Measurements from ENCODE around the gene SKAP1.
"Not testable (repeated sequence)": the region's sequence is repeated elsewhere in the genome, so short reads cannot be mapped to it uniquely, and the experiment has no call there.

The SKAP1 gene

GRCh38 chr17:48240122-48240521 lies 189.9 kb downstream of the SKAP1 start:
- DNase-seq = no peak

- DNase-seq = no peak
Observed at GRCh38 chr17:48239603-48239995, 190.4 kb downstream of the SKAP1 start.

- DNase-seq = no peak
Observed at GRCh38 chr17:48238933-48239602, 190.9 kb downstream of the SKAP1 start.

- no peak for DNase-seq
Observed at GRCh38 chr17:48237456-48237855, 192.6 kb downstream of the SKAP1 start.

GRCh38 chr17:48236681-48237134 lies 193.3 kb downstream of the SKAP1 start:
- DNase-seq = no peak

GRCh38 chr17:48234922-48235321 lies 195.1 kb downstream of the SKAP1 start:
- DNase-seq = no peak

- no peak for DNase-seq
Observed at GRCh38 chr17:48231995-48232959, 197.7 kb downstream of the SKAP1 start.

GRCh38 chr17:48229936-48230335 lies 200.1 kb downstream of the SKAP1 start:
- DNase-seq = no peak

- no peak for DNase-seq
Observed at GRCh38 chr17:48228720-48229119, 201.3 kb downstream of the SKAP1 start.

GRCh38 chr17:48225725-48226567 lies 204.1 kb downstream of the SKAP1 start:
- no peak for DNase-seq

GRCh38 chr17:48223945-48224344 lies 206.1 kb downstream of the SKAP1 start:
- DNase-seq = no peak

- no peak for DNase-seq
Observed at GRCh38 chr17:48219617-48220016, 210.4 kb downstream of the SKAP1 start.

- DNase-seq = no peak
Observed at GRCh38 chr17:48215583-48216139, 214.4 kb downstream of the SKAP1 start.

- DNase-seq = no peak
Observed at GRCh38 chr17:48213797-48214196, 216.2 kb downstream of the SKAP1 start.

- DNase-seq = no peak
Observed at GRCh38 chr17:48211787-48212186, 218.2 kb downstream of the SKAP1 start.

GRCh38 chr17:48211011-48211410 lies 219.0 kb downstream of the SKAP1 start:
- DNase-seq = no peak

GRCh38 chr17:48209973-48210372 lies 220.0 kb downstream of the SKAP1 start:
- DNase-seq = no peak

- no peak for DNase-seq
Observed at GRCh38 chr17:48207776-48208544, 222.1 kb downstream of the SKAP1 start.

GRCh38 chr17:48207036-48207435 lies 223.0 kb downstream of the SKAP1 start:
- DNase-seq = not testable (repeated sequence)

- DNase-seq = no peak
Observed at GRCh38 chr17:48202959-48203358, 227.1 kb downstream of the SKAP1 start.

- no peak for DNase-seq
Observed at GRCh38 chr17:48198950-48199541, 231.0 kb downstream of the SKAP1 start.

- DNase-seq = no peak
Observed at GRCh38 chr17:48195910-48196309, 234.1 kb downstream of the SKAP1 start.

Data from bone marrow (tissue), 2 donors.